ENCODE results near the gene EFHD1. TPM values are rescaled to one million over a fixed set of nuclear protein-coding genes. Genes with fewer than 3 reads are reported as not detected.

EFHD1 gene, protein sequence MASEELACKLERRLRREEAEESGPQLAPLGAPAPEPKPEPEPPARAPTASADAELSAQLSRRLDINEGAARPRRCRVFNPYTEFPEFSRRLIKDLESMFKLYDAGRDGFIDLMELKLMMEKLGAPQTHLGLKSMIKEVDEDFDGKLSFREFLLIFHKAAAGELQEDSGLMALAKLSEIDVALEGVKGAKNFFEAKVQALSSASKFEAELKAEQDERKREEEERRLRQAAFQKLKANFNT
- 3.5 to 5.3 TPM (median 4.2 TPM) in 5 replicates for total RNA-seq (2022; extraction: Qiagen RNA extraction)

GRCh38 chr2:232633413-232634205 lies at the start of gene EFHD1:
EFHD1 (plus strand) TSS chr2:232633604; CDS start chr2:232633705, 101 bp downstream.

DNA sequence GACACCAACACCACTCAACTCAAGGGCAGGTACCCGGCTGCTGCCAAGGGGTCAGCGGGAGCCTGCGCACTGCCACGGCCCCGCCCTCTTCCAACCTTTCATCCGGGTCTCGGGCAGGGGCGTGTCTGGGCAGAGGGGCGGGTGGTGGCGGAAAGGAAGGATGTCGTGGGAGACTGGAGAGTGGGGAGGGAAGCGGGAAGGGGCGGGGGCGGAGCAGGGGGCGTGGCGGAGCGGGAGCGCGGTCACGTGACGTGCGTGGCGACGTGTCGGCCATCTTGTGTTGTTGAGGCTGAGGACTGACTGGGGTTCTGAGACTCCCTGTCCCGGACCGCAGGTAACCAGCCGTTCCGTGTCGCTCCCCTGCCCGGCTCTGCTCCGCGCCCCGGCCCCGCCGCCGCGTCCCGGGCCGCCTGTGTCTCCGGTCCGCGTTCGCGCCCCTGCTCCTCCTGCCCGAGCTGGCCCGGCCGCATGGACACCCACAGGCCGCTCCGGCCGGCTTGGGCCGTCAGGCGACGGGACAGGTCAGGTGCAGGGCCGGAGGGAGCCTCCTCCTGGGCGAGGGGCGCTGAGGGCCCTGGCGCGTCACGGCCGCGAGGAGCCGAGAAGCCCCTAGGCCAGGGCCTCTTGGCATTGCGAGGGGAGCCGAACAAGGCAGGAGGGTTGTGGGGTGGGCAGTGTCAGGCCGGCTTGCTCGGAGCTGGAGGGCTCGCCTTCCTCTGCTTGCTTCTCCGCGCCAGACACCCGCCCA lies 63.8 kb downstream of the EFHD1 start, which contains the start of gene GIGYF2:
GIGYF2 (plus strand) TSS at position 273 of the 748 bp plus-strand sequence. CDS start 37,867 bp downstream, outside the sequence.

Other genes starting within 250 kb of the EFHD1 start
- gene ALPG, start 226.8 kb upstream of the EFHD1 start, total RNA-seq (2022; extraction: Qiagen RNA extraction) = 0.33 to 0.55 TPM (median 0.50 TPM) in 5 replicates
- 0.05 TPM in 1 of 5 replicates, not detected in the others for gene ALPI, start 177.5 kb upstream of the EFHD1 start, total RNA-seq (2022; extraction: Qiagen RNA extraction)
- 0.15 to 0.25 TPM (median 0.23 TPM) in 5 replicates for gene ECEL1, start 145.8 kb upstream of the EFHD1 start, total RNA-seq (2022; extraction: Qiagen RNA extraction)
- gene PRSS56, start 113.2 kb upstream of the EFHD1 start, total RNA-seq (2022; extraction: Qiagen RNA extraction) = 0.06 to 0.17 TPM (median 0.09 TPM) in 5 replicates
- gene CHRND, start 107.4 kb upstream of the EFHD1 start, total RNA-seq (2022; extraction: Qiagen RNA extraction) = not detected in 5 replicates
- not detected in 5 replicates for gene CHRNG, start 93.9 kb upstream of the EFHD1 start, total RNA-seq (2022; extraction: Qiagen RNA extraction)
- 3.9 to 4.6 TPM (median 4.3 TPM) in 5 replicates for gene TIGD1, start 83.0 kb upstream of the EFHD1 start, total RNA-seq (2022; extraction: Qiagen RNA extraction)
- 83.5 to 210 TPM (median 86.1 TPM) in 5 replicates for gene EIF4E2, start 82.9 kb upstream of the EFHD1 start, total RNA-seq (2022; extraction: Qiagen RNA extraction)
- 22.6 to 29.0 TPM (median 26.3 TPM) in 5 replicates for gene GIGYF2, start 63.7 kb downstream of the EFHD1 start, total RNA-seq (2022; extraction: Qiagen RNA extraction)
- not detected in 5 replicates for gene KCNJ13, start 143.0 kb downstream of the EFHD1 start, total RNA-seq (2022; extraction: Qiagen RNA extraction)
- 4.1 to 11.5 TPM (median 10.4 TPM) in 5 replicates for gene SNORC, start 236.7 kb downstream of the EFHD1 start, total RNA-seq (2022; extraction: Qiagen RNA extraction)